HG03565 (cell line): ENCODE measurements around the gene C1S.
"Not testable (repeated sequence)": the region's sequence is repeated elsewhere in the genome, so short reads cannot be mapped to it uniquely, and the experiment has no call there.

Experiments used
- ATAC-seq: cut with Tn5 transposase; IDR thresholded peaks from one replicate; pipeline ENCODE4 v1.9.1; 2021; ENCODE audit warnings: mild to moderate bottlenecking, moderate library complexity; ENCODE audit not compliant: unreplicated experiment

Gene C1S

DNA sequence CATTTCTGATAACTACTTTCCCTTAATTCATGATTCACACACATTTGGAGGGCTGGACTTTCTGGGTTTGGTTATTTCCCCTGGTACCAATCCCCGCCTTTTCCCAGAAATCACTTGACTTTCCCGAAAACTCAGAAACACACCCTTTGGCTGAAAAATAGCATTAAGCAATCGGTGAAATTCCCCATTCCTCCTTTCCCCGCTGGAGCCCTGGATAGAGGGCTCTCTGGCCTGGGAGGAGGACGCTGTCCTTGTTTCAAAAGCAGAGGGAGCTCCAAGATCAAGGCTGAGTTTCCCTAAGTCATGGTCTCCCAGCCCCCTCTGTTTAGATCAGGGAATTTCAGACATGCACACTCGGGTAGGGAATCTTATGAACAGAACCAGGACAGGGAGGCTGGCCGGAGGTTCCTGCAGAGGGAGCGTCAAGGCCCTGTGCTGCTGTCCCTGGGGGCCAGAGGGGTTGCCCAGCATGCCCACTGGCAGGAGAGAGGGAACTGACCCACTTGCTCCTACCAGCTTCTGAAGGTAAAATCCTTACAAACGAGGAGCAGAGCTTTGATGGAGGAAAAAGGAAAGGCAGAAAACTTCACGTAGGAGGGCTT lies at the start of gene C1S:
C1S (plus strand) TSS at position 366 of the 602 bp plus-strand sequence. CDS start 1,195 bp downstream, outside the sequence.
- ATAC-seq: no peak

DNA sequence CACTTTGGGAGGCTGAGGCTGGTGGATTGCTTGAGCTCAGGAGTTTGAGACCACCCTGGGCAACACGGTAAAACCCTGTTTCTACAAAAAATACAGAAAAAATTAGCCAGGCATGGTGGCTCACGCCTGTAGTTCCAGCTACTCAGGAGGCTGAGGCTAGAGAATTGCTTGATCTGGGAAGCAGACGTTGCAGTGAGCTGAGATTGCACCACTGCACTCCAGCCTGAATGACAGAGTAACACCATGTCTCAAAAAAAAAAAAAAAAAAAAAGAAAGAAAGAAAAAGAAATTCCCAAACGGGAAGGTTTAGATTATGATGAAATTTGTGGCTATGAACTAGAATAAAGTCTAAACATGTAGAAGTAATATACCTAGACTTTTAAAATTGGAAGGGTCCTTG lies 49.1 kb upstream of the C1S start:
- not testable (repeated sequence) for ATAC-seq

DNA sequence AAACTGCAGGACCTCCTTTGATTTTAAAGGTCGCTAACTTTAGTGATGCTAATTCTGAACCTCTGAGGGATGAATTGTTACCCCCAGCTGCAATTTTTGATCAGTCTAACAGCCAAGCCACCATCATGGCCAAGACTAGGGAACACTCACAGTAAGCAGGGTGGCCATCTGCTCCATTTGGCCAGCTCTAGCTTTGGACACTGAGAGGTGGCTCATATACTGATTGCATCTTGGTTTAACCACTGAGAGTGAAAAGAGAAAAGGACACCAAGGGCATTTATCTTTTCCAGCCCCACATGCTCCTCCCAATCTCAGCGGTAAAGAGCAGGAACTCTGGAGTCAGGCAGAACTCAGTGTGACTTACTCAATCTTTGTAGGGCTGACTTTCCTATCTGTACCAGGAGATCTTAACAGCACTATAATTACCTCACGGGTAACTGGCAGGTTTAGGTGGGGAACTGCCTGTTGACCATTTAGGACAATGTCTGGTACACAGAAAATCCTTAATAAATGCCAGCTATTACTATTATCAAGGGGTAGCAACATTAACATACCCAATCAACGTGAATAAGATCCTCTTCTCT lies 48.4 kb upstream of the C1S start:
- ATAC-seq: no peak

DNA sequence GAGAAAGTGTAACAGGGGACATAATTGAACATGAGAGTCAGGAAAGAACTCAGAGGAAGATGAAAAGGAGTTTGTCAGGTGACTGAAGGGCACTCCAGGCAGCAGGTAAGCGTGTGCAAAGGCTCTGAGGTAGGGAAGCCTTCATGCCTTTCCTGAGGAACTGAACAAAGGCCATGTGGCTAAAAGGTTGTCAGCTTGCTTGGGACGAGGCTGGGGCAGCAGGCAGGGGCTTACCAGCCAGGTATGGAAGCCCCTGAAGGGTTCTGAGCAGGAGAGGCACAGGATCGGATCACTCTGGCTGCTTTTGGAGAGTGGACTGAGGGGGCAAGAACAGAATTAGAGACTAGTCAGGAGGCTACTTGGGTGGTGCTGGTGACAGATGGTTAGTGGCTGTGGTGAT lies 47.4 kb upstream of the C1S start:
- no peak for ATAC-seq

DNA sequence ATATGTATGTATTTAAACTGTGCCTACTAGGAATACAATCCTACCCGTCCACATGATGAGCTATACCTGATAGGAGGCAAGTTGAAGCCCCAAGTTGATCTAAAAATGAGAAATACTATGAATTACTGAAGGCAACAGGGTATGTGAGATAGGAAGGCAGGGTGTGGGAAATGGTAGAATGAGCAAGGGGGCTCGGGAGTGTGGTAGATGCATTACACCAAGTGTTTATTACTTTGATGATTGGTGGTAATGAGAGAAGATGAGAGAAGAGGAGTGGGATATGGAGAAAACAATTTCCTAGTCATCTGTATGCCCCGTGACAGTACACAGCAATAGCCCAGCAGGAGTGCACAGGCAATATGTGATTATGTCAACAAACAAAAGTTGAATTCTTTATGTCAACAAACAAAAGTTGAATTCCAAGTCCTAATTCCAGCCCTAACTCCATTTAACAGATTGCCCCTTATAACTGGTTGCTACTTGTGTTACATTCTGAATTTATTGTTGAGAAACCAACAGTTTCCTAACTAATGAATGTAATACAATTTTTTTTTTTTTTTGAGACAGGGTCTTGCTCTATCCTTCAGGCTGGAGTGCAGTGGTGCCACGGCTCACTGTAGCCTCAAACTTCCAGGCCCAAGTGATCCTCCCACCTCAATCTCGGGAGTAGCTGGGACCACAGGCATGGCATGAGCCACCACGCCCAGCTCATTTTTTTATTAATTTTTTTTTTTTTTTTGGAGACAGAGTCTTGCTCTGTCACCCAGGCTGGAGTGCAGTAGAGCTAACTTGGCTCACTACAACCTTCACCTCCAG lies 44.8 kb upstream of the C1S start:
- ATAC-seq: no peak

DNA sequence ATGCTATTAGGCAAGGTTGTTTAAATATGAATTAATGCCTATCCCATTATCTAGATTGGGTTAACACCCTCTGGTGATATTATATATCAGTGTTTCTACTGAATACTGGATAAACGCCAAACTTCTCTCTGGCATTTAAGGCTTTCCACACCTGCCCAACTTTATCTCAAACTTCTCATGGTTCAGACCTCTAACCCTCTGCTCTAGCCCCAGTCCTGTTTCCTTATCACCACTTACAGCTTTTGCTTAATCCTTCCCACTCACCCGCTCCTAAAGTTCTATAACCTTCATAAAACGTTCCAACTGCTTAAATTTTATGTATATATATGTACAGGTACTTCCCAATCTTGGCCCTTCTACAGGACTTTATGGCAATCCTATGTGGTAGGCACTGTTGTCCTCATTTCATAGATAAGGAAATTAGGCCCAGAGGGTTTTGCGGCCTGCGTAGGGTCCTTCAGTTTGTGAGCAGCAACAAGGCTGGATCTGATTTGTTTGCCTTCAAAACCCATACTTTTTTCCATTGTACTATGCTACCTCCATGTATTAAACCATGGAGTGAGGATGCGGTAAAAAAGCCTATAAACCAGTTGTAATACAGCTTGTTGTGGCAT lies 43.5 kb upstream of the C1S start:
- ATAC-seq: no peak

DNA sequence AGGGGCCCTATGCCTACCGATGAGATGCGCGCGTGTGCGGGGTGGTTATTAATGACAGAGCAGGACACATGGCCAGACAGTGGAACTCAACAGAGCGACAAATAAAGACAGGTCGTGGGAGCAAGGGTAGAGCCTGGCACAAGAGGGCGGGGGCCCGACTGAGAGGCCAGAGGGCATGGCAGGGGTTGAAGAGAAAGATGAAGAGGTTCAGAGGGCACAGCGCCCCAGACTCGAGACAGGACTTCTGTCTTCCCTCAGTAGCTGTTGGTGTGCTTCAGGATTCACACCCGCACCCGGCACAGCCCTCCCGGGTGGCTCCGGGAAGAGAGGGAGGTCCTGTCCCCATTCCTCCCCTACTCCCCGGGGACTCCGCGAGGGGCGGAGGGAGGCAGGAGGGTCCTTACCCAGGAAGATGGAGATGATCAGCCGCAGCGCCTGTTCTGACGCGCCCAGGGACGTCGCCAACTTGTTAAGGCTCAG lies 42.6 kb upstream of the C1S start:
- ATAC-seq: peak; percentile 3

DNA sequence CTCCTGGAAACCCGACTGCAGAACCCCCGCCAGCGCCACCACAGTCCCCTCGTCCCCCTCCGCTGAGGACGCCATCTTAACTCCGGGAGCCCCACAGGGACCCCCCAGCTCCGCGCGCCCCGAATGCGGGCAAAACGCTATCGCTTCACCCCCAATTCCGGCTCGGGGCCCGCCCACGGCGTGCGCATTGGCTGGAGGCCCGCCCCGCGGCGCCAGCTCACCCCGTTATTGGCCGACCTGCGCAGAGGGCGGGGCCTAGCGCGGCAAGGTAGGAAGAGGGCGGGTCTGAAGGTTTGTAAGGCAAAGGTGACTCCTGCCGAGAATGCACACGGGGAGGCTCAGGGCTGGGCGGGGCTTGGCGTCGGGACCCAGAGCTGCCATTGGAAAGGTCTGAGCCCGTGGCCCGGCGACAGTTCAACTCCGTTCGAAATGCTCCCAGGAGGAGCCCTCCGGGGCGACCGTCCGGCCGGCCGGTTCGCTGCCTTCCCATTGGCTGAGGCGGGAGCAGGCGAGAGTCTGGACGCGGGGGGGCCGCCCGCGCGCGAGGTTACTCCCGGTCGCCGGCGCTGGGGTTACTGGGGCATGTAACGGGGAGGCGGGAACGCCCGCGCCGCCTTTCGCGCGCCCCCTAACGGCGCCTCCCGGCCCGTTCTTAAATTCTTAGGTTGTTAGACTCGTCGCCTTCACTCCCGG lies 42.0 kb upstream of the C1S start, which contains the start of gene LPCAT3:
LPCAT3 (minus strand) TSS at position 127 of the 693 bp plus-strand sequence; CDS start at position 75, 52 bp downstream.
- ATAC-seq: peak; percentile 88

DNA sequence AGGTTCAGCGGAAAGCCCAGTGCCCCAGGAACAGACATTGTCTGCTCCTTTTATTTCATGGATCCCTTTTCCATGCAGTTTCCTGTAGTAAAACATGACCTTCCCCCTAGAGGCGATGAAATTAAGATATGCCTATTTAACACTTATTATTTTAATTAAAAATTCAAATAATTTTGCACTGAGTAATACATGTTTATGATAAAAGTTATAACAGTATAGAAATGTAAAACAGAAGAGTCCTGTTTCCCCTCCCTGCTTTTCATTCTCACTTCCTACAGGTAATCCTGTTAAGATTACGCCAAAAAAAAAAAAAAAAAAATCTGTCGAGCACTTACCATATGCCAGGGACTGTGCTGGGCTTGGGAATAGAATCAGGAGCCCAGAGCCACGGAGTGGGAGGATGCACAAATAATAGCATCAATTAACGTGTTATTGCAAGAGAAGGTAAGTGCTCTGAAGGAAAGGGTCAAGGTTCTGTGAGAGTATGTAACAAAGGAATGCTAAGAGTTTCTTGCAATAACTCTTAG lies 41.4 kb upstream of the C1S start:
- no peak for ATAC-seq

DNA sequence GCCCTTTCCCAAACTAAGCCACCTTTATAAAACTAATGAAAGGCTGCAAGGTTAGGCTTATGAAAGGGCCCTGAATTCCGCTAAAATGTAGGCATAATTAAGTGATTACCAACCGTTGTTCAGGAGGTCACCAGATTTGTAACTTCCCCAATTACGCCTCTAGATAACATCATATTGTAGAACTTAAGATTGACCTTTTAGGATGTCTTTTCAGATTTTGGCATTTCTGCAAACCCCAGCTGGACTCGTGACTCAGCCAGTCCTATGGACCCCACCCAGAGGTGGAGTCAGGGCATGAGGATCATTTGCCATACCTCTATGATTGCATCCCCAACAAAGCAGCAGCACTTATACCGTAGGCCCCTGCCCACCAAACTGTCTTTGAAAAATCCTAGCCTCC lies 38.6 kb upstream of the C1S start:
- ATAC-seq: no peak

DNA sequence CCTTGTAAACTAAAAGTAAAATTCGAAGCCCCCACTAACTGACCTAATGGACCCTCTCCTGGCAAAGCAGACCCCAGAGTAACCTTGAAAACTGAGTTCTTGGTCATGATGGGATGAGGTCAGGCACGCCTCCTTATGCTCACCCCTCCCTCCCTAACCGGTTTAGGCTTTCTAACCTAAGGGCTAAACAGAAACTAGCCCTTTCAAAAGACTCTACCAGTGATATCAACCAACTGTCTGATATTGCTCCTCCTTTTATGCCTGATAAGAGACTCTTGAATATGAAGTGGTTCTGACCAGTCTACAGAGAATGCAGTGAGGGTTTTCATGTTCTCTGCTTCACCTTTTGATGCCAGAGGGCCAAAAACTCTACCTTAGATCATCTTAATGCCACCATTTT lies 37.4 kb upstream of the C1S start:
- no peak for ATAC-seq

DNA sequence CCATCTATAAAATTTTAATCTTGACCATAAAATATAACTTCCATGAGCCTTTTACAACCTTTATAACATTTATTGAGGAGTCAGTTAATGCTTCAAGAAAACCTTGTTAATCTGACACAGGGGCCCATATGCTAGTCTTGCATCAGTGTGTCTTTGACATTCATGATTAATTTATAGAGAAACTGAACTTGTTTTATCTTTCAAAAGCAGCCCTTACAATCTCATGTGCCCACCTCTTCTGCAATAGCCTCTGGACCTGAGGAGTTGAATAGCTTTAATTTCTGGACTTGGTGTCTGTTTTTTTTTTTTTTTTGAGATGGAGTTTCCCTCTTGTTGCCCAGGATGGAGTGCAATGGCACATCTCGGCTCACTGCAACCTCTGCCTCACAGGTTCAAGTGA lies 33.7 kb upstream of the C1S start:
- no peak for ATAC-seq

DNA sequence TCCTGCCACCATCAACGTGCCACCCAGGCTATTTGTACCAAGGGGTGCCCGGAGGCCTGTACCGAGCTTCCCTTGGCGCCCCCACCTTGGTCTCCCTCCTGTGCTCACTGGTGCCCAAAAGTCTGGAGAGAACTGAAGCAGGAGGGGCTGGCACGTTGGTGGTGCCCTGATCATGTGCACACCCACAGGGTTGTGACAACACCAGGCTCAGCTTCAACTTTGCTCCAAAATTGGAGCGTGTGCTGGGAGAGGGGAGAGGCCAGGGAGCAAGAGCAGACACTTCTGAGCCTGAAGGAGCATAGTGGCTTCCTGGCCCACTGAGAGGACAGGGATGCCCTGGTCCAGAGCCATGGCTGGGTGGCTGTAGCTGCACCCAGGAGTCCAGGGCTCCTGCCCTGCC lies 29.2 kb upstream of the C1S start:
- no peak for ATAC-seq

DNA sequence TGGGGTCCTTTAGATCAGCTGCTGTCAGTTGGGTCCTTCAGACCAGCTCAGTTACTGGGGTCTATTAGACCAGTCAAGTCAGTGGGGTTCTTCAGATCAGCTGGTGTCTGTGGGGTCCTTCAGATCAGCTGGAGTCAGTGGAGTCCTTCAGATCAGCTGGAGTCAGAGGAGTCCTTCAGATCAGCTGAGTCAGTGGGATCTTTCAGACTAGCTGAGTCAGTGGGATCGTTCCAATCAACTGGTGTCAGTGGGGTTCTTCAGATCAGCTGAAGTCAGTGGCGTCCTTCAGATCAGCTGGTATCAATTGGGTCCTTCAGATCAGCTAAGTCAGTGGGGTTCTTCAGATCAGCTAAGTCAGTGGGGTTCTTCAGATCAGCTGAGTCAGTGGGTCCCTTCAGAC lies 27.5 kb upstream of the C1S start:
- no peak for ATAC-seq

DNA sequence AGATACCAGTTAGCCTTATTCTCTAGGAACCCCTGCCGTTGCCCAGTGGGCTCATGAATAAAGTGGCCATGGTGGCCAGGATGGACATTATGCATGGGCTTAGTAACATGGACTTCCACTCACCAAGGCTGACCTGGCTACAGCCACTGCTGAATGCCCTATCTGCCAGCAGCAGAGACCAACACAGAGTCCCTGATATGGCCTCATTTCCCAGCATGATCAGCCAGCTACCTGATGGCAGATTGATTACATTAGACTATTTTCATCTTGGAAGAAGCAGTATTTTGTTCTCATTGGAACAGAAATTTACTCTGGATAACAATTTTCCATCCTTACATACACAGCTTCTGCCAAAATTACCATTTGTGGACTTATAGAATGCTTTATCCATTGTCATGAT lies 26.1 kb upstream of the C1S start:
- no peak for ATAC-seq

DNA sequence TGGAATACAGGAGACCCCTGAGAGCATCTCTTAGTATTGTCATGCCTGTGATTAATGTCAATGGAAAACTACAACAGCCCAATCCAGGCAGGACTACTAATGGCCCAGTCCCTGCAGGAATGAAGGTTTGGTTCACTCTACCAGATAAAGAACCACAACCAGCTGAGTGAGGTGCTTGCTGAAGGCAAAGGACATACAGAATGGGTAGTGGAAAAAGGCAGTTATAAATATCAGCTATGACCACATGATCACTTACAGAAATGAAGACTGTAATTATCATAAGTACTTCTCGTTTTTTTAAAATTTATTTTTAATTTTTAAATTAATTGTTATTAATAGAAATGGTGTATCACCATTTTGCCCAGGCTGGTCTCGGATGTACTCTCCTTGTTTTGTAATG lies 25.1 kb upstream of the C1S start:
- no peak for ATAC-seq

DNA sequence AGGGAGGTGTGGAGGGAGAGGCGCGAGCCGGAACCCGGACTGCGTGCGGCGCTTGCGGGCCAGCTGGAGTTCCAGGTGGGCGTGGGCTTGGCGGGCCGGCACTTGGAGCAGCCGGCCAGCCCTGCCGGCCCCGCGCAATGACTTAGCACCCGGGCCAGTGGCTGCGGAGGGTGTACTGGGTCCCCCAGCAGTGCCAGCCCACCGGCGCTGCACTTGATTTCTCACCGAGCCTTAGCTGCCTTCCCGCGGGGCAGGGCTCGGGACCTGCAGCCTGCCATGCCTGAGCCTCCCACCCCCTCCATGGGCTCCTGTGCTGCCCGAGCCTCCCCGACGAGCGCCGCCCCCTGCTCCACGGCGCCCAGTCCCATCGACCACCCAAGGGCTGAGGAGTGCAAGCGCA lies 23.1 kb upstream of the C1S start:
- not testable (repeated sequence) for ATAC-seq

DNA sequence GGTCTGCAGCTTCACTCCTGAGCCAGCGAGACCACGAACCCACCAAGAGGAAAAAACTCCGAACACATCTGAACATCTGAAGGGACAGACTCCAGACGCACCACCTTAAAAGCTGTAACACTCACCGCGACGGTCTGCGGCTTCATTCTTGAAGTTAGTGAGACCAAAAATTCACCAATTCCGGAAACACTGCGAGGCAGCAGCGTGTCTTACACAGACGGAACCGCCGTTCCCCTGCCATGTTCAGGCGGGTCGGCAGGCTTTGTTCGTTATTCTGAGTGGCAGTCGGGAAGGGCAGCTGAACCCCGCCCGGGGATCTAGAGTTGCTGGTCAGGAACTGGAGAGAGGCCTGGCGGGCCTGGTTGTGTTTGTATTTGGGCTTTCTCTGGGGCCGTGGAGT lies 21.9 kb upstream of the C1S start:
- ATAC-seq: no peak

DNA sequence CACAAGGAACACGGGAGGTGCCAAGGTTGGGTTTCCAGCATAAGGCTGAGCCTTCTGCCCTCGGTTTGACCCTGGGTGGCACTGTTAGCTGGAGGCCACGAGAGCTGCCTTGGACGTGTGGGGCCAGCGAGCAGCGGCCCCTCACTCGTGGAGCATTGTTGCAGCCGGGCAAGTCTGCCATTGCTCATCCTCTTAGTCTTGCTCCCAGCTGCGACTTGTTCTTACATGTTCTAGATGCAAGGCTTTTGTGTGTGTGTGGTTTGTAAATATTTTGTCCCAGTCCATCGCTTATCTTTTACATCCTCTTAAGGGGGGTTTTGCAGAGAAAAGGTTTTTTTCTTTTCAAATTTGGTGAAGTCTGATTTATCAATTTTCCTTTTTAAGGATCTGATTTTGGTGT lies 21.1 kb upstream of the C1S start:
- ATAC-seq: no peak

DNA sequence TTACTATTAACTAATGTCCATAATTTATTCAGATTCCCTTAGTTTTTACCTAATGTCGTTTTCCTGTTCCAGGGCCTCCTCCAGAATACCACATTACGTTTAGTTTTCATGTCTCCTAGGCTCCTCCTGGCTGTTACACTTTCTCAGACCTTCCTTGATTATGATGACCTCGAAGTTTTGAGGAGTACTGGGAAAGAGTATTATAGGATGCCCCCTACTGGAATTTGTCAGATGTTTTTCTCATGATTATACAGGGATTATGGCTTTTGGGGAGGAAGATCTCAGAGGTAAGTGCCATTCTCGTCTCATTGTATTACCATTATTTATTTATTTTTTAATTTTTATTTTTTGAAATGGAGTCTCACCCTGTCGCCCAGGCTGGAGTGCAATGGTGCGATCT lies 17.7 kb upstream of the C1S start:
- no peak for ATAC-seq

DNA sequence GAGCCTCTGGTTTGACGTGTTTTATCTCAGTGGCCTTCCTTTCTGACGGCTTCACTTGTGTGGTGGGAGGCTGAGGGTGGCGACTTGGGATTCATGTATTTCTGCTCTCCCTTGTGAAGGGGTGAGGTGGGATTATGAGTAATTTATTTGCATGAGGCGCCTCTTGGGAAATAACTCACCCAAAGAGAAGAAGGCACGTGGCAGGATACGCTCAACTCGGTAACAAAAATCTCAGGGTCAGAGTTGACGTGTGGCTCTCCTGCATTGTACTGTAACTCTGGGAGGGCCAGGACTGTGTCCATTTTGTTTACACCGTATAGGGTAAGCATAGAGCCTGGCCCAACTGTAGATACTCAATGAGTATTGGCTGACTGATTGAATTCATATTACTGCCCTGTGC lies 14.6 kb upstream of the C1S start:
- ATAC-seq: no peak
